Peyer's patch (tissue), 4 donors: ENCODE measurements around the gene LGI4. TPM values are rescaled to one million over a fixed set of nuclear protein-coding genes. Genes with fewer than 3 reads are reported as not detected.

Experiments
- DNase-seq, 3 donors: peaks; one replicate each; pipeline ENCODE4 v3.0.0-alpha.2; 2017 to 2019
- H3K27ac ChIP-seq, 4 donors: fragments of 200-600 bp; sonication (generic); one replicate each; pipeline ENCODE4 v1.5.1; 2016 to 2019
- H3K27me3 ChIP-seq, 2 donors: fragments of 200-600 bp; sonication (generic); one replicate each; pipeline ENCODE4 v1.5.1; 2019
- H3K36me3 ChIP-seq, 3 donors: fragments of 200-600 bp; sonication (generic); one replicate each; pipeline ENCODE4 v1.5.1; 2016 to 2019
- H3K4me1 ChIP-seq, 4 donors: fragments of 200-600 bp; sonication (generic); one replicate each; pipeline ENCODE4 v1.5.1; 2016 to 2019
- H3K4me3 ChIP-seq, 4 donors: fragments of 200-600 bp; sonication (generic); 1 replicate in 3 of 4; 2 replicates in 1 of 4; pipeline ENCODE4 v1.5.1; 2016 to 2019; ENCODE audit warnings: mild to moderate bottlenecking in 1 of 4
- H3K9me3 ChIP-seq, 4 donors: fragments of 200-600 bp; sonication (generic); one replicate each; pipeline ENCODE4 v1.5.1; 2016 to 2019; ENCODE audit warnings: mild to moderate bottlenecking in 1 of 4
- POLR2A ChIP-seq, 2 donors: fragments of 450-650 bp; IDR thresholded peaks; one replicate each; pipeline ENCODE4 v1.5.1; 2017; ENCODE audit warnings: antibody characterized with exemption in 2 of 2, mild to moderate bottlenecking in 2 of 2, moderate library complexity in 2 of 2
- total RNA-seq, 4 donors: library from RNA; depleted of rRNA; stranded (reverse); fragments of >200 nt; gene quantifications; one replicate each; pipeline ENCODE4 v1.1.0, GENCODE V29; 2016
- TF ChIP-seq, protein P1 (sequence below), 6 experiments: fragments of 450-650 bp in 4 of 6; fragments of 200-600 bp in 2 of 6; sonication (generic) in 1 of 6; IDR thresholded peaks; one replicate each; pipeline ENCODE4 v1.5.1; 2017 to 2019; ENCODE audit warnings: antibody characterized with exemption in 6 of 6, mild to moderate bottlenecking in 3 of 6, moderate library complexity in 1 of 6

LGI4 gene
- total RNA-seq, 4 donors from 2014 or later = 6.1 to 37.3 (median 14.4) TPM

DNA sequence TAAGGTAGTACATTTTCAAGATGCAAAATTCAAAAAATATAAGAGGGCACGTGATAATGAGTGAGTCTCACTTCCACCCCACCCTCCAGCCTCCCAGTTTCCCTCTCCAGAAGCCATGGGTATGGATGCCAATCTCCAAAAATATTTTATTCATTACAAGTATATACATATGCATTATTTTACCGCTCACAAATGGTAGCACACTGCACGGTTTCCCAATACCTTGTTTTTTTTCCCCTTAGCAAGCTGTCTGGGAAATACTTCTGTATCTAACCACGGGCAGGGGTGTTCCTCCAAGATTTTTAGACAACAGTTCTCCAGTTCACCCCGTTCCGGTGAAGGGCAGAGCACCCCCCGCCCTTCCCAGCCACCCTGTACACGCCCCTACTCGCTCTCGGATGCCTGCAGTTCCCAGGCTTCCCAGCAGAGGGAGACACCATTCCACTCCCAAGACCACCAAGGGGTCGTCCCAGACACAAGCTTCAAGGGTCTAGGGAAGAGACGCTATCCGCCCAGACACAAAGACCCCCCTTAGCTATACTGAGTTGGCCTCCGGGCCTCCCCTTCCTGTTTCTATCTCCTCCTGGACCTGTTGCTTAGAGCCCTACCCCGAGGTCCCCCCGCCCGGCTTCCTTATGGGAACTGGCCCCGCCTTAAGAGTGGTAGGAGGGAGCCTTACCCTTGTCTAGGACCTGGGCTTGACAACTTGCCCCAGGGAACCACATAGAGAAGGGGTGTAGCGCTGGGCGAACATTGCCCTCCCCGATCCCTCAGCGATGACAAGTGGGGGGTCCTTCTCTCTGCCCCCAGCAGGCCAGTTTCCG lies 20.3 kb downstream of the LGI4 start:
- Histone ChIP-seq H3K4me1 (peaks cover 0 to 10% (median 2%) of the 10 kb centered on the region in 4 donors), H3K36me3 (peaks cover 0 to 10% (median 0%) of the 10 kb centered on the region in 3 donors), H3K27ac (peak overlapping the region in 3 of 4 donors; percentile 79 to 97 (median 85)), H3K27me3 (no peaks in the 10 kb centered on the region), H3K4me3 (peak overlapping the region in 3 of 4 donors; percentile 13 to 68 (median 56)), H3K9me3 (no peaks in the 10 kb centered on the region)
- peak; percentile 61 to 87 (median 85) for DNase-seq
- peak in 1 of 2 donors; percentile 73 for TF ChIP-seq POLR2A (IDR thresholded peaks at IDR 0.05)
- TF ChIP-seq, protein P1, sequence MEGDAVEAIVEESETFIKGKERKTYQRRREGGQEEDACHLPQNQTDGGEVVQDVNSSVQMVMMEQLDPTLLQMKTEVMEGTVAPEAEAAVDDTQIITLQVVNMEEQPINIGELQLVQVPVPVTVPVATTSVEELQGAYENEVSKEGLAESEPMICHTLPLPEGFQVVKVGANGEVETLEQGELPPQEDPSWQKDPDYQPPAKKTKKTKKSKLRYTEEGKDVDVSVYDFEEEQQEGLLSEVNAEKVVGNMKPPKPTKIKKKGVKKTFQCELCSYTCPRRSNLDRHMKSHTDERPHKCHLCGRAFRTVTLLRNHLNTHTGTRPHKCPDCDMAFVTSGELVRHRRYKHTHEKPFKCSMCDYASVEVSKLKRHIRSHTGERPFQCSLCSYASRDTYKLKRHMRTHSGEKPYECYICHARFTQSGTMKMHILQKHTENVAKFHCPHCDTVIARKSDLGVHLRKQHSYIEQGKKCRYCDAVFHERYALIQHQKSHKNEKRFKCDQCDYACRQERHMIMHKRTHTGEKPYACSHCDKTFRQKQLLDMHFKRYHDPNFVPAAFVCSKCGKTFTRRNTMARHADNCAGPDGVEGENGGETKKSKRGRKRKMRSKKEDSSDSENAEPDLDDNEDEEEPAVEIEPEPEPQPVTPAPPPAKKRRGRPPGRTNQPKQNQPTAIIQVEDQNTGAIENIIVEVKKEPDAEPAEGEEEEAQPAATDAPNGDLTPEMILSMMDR (IDR thresholded peaks at IDR 0.05) = peak; percentile 72 to 97 (median 95)

DNA sequence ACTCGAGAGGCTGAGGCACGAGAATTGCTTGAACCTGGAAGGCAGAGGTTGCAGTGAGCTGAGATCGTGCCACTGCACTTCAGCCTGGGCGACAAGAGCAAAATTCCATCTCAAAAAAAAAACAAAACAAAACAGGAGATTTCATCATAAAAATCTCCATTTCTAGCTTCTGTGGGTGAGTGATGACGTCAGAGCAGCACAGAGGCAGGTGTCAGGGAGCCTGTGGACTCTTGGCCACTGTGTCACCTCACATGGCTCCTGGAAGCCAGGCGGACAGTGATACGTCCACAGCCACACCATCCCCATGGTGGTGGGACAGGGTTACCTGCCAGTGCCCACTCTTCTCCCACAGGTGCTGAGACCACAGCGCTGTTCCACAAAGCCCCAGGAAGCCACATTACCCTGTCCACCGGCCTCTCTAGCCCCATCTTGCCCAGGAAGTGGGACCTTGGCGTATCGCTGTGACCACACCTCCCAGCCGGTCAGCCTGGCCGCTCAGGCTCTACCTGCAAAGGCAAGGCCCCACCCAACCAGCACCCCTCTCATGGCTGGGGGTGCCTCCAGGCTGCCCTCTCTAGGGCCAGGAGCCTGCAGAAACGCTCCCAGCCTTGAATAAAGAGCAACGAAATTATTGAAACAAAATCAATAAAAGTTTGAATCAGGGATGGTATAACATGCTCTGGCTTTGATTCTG lies 21.7 kb downstream of the LGI4 start:
- Histone ChIP-seq H3K36me3 (peaks cover 0 to 4% (median 0%) of the 10 kb centered on the region in 3 donors), H3K27ac (no peak overlapping the region), H3K27me3 (no peaks in the 10 kb centered on the region), H3K9me3 (no peaks in the 10 kb centered on the region), H3K4me3 (no peak overlapping the region), H3K4me1 (peaks cover 0 to 9% (median 2%) of the 10 kb centered on the region in 4 donors)
- TF ChIP-seq POLR2A (IDR thresholded peaks at IDR 0.05) = no peak
- TF ChIP-seq, protein P1 (IDR thresholded peaks at IDR 0.05) = no peak
- DNase-seq = no peak

DNA sequence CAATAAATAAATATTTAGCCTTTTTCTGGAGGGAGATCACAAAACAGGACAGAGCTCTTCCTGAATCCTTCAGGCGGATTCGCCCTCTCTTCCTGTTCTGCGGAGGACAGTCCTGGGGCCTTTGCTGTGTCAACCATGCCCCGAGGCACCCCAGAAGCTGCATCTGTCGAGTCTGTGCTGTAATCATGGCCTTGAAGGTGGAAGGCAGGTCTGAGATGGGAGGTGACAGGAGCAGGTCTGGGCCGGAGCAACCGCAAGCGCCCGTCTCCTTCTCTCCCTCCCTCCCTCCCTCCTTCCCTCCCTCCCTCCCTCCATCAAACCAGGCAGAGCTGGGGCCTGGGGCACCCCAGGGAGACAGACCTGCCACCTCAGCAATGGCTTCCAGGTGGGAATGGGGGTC lies 23.9 kb downstream of the LGI4 start:
- Histone ChIP-seq H3K27ac (no peak overlapping the region), H3K9me3 (no peaks in the 10 kb centered on the region)
- TF ChIP-seq POLR2A (IDR thresholded peaks at IDR 0.05) = no peak
- TF ChIP-seq, protein P1 (IDR thresholded peaks at IDR 0.05) = no peak

DNA sequence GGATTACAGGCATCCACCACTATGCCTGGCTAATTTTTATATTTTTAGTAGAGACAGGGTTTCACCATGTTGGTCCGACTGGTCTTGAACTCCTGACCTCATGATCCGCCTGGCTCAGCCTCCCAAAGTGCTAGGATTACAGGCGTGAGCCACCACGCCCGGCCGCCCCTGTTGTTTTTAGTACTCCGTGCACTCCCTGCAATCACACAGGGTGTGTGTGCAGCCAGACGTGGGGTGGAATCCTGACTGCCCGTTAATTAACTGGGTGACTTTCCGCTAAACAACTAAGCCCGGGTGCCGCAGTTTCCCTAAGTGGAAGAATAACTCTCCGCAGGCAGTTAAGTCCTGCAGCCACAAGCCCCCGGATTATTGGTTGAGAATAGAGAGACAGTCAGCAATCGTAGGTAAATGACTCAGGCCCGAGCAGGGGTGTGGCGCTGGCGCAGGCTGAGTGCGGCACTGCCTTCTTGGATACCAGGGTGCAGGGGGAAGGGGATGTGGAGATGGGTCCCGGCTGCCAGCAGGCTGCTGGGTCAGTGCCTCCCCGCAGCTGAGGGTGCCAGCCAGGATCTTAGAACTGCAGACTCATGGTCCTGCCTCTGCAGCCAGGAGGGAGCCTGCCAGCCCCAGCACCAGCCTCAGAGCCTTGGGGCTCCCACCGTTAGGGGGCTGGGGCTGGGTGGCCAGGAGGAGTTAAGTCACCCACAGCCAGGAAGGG lies 25.3 kb downstream of the LGI4 start:
- Histone ChIP-seq H3K27ac (peak overlapping the region in 1 of 4 donors; percentile 13), H3K36me3 (no peaks in the 10 kb centered on the region), H3K4me1 (peaks cover 0 to 9% (median 1%) of the 10 kb centered on the region in 4 donors), H3K27me3 (no peaks in the 10 kb centered on the region), H3K9me3 (no peaks in the 10 kb centered on the region), H3K4me3 (no peak overlapping the region)
- TF ChIP-seq POLR2A (IDR thresholded peaks at IDR 0.05) = no peak
- TF ChIP-seq, protein P1 (IDR thresholded peaks at IDR 0.05) = peak in 1 of 6 experiments; percentile 3
- peak in 1 of 3 donors; percentile 69 for DNase-seq

More for the DNA sequence above, 23.9 kb downstream of the LGI4 start:
- peaks cover 0 to 9% (median 2%) of the 10 kb centered on the region in 4 donors for H3K4me1 ChIP-seq
- no peak for DNase-seq
- H3K4me3 ChIP-seq = no peak overlapping the region
- no peaks in the 10 kb centered on the region for H3K27me3 ChIP-seq
- H3K36me3 ChIP-seq = no peaks in the 10 kb centered on the region

DNA sequence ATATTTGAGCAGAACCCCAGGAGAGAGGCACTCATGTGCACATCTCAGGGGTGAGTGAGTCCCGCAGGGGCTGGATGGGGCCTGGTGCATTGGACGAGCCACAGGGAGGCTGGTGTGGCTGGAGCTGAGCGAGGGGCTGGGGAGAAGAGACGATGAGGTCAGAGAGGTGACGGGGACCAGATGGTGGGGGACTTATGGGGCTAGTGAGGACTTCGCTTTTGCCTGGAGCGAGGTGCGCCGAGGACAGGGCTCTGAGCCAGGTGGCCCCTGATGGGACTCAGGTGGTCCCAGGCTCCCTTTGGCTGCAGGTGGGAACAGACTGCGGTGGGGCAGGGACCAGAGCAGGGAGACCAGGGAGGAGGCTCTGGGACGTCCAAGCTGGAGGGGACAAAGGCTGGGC lies 26.1 kb downstream of the LGI4 start:
- no peak for TF ChIP-seq POLR2A (IDR thresholded peaks at IDR 0.05)
- TF ChIP-seq, protein P1 (IDR thresholded peaks at IDR 0.05) = no peak
- H3K9me3 ChIP-seq = no peaks in the 10 kb centered on the region
- peaks cover 0 to 9% (median 0%) of the 10 kb centered on the region in 4 donors for H3K4me1 ChIP-seq
- H3K27ac ChIP-seq = no peak overlapping the region
- no peak for DNase-seq
- H3K27me3 ChIP-seq = no peaks in the 10 kb centered on the region
- H3K36me3 ChIP-seq = no peaks in the 10 kb centered on the region
- no peak overlapping the region for H3K4me3 ChIP-seq
